ENCODE data around the gene RFX4. TPM values are rescaled to one million over a fixed set of nuclear protein-coding genes. Genes with fewer than 3 reads are reported as not detected.
A peak's percentile ranks its signal among the peaks of the same experiment; 100 is the strongest.

Gene RFX4
- total RNA-seq, 2 donors from 2014 or later, result not detected

DNA sequence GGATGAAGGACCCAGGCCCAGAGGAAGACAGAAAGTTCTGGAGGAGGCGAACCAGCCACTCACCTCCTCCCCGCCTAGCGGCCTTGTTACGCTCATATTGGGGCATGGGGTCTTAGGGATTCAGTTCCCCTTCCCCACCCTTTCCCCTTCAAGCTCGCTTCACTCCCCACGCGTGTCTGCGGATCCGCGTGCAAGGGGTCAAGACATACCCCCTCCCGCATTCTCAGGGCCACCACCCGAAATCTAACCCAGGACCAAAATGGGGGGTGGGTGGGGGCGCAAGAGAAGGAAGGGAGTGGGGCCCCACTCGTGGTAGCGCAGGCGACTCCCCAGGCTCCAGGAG is 584 bp upstream of the RFX4 start:
- TF ChIP-seq, protein P1, sequence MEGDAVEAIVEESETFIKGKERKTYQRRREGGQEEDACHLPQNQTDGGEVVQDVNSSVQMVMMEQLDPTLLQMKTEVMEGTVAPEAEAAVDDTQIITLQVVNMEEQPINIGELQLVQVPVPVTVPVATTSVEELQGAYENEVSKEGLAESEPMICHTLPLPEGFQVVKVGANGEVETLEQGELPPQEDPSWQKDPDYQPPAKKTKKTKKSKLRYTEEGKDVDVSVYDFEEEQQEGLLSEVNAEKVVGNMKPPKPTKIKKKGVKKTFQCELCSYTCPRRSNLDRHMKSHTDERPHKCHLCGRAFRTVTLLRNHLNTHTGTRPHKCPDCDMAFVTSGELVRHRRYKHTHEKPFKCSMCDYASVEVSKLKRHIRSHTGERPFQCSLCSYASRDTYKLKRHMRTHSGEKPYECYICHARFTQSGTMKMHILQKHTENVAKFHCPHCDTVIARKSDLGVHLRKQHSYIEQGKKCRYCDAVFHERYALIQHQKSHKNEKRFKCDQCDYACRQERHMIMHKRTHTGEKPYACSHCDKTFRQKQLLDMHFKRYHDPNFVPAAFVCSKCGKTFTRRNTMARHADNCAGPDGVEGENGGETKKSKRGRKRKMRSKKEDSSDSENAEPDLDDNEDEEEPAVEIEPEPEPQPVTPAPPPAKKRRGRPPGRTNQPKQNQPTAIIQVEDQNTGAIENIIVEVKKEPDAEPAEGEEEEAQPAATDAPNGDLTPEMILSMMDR (IDR thresholded peaks at IDR 0.05), result no peak
- H3K9me3 ChIP-seq, result no peaks in the 10 kb centered on the region
- peaks cover 29 to 59% of the 10 kb centered on the region in 2 donors for H3K27me3 ChIP-seq
- no peak for DNase-seq (ENCODE audit: low spot score)
- no peak overlapping the region for H3K27ac ChIP-seq
- no peaks in the 10 kb centered on the region for H3K36me3 ChIP-seq
- H3K4me1 ChIP-seq, result peaks cover 0 to 63% of the 10 kb centered on the region in 2 donors
- peak overlapping the region in 1 of 2 donors; percentile 45 for H3K4me3 ChIP-seq

DNA sequence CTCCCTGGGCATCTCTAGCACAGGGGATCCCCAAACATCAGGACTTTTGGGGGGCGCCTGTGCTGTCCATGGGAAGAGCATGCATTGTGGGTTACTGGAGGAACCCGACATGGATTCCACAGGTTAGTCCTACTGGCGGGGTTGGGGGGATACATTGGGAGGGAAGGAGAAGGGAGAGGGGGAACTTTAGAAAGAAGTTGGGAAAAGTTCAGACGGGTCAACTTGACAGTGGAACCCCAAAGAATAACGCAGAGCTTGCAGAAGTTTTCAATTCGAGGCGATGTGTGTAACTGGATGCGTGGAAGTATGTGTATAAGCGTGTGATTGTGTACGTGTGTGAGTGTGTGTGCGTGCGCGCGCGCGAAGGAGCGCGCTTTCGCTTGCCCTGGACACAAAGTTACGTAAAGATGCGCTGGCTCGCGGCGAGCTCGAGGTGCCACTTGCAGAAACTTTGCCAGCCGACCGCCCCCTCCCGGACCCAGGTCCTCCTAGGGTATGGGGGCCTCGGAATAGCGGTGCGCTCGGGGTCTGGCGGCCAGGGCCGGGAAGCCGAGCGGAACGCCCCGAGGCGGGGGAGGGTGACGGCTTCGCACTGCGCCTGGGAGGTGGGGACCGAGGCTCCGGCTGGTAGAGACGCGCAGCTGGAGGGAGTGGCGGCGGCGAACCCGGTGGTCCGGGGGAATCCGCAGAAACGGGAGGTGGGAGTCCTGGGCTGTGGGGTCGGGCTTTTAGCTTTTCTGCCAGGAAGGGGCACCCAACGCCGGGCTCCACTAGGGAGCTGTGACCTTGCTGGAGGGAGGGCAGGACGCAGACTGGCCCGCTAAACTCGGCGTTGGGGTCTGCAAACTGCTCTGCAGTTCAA is 669 bp downstream of the RFX4 start:
- no peak overlapping the region for H3K27ac ChIP-seq
- H3K36me3 ChIP-seq, result no peaks in the 10 kb centered on the region
- peaks cover 27 to 60% of the 10 kb centered on the region in 2 donors for H3K27me3 ChIP-seq
- no peaks in the 10 kb centered on the region for H3K9me3 ChIP-seq
- peak overlapping the region; percentile 15 to 45 for H3K4me3 ChIP-seq
- TF ChIP-seq, protein P1 (IDR thresholded peaks at IDR 0.05), result no peak
- peaks cover 0 to 66% of the 10 kb centered on the region in 2 donors for H3K4me1 ChIP-seq
- DNase-seq (ENCODE audit: low spot score), result no peak

DNA sequence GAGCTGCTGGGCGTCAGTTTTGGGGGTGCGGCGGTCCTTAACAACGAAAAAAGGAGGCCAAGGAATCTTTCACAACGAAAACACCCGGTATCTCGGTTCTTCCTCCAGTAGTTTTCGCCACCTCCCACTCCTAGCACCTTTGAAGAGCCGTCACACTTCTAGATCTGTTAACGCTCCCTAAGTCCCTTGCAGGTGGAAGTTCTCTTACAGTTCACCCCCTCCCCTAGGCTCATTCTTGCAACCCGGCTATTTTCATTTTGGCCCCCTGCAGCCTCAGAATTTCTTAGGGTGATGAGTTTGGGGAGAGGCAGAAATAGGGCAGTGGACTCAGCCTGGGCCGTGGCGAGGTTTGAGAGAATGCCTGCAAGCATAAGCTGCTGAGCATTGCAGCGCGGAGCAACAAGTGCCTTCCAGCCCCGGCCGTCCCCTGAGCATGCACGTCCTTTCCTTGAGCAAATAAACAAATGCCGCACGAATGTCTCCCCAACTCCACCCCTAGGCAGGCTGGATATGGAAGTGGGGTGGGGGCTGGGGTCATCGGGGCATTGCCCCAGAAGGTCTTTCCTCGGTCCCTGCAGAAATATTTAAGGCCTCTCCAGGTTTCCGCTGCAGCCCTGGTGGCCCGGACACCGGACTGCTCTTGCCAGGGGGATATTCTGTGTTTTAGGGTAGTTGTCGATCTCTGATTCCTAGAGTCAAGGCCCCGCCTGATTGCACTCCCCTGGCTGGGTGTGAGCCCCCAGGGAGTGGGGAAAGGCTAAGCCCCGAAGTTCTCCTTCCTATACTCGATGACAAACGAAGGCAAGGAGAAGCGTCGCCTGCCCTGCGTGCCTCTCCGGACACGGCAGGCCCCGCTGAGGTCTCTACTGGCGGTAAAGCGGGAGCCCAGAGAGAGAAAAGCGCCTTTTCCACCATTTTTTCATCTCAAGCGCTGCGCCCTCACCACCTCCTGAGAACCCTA is 1.6 kb downstream of the RFX4 start:
- peak overlapping the region in 1 of 2 donors; percentile 45 for H3K4me3 ChIP-seq
- H3K36me3 ChIP-seq, result no peaks in the 10 kb centered on the region
- H3K27me3 ChIP-seq, result peaks cover 25 to 64% of the 10 kb centered on the region in 2 donors
- DNase-seq (ENCODE audit: low spot score), result no peak
- peaks cover 0 to 66% of the 10 kb centered on the region in 2 donors for H3K4me1 ChIP-seq
- H3K9me3 ChIP-seq, result no peaks in the 10 kb centered on the region
- H3K27ac ChIP-seq, result no peak overlapping the region
- TF ChIP-seq, protein P1 (IDR thresholded peaks at IDR 0.05), result no peak

DNA sequence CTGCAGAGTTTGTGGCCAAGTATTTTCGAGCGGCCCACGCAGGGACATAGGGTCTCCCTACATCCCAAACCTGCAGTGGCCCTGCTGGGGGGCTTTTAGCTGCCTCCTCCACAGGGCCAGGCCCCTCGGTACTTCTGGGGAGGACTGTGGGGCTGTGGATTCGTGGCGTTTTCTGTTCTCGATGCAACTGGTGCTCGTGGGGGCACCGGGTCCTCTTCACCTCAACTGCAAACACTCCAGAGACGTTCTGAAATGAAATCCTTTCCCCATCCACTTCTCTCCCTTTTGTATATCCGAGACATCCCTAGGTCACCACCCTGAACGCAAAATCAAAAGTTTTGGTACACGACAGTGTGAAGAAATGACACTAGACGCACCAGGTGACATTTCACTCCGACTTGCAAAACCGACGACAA is 2.3 kb downstream of the RFX4 start:
- no peak for DNase-seq (ENCODE audit: low spot score)
- Histone ChIP-seq H3K27ac (no peak overlapping the region), H3K4me3 (no peak overlapping the region), H3K27me3 (peaks cover 25 to 61% of the 10 kb centered on the region in 2 donors), H3K4me1 (peaks cover 0 to 66% of the 10 kb centered on the region in 2 donors), H3K9me3 (no peaks in the 10 kb centered on the region), H3K36me3 (no peaks in the 10 kb centered on the region)
- TF ChIP-seq, protein P1 (IDR thresholded peaks at IDR 0.05), result no peak

DNA sequence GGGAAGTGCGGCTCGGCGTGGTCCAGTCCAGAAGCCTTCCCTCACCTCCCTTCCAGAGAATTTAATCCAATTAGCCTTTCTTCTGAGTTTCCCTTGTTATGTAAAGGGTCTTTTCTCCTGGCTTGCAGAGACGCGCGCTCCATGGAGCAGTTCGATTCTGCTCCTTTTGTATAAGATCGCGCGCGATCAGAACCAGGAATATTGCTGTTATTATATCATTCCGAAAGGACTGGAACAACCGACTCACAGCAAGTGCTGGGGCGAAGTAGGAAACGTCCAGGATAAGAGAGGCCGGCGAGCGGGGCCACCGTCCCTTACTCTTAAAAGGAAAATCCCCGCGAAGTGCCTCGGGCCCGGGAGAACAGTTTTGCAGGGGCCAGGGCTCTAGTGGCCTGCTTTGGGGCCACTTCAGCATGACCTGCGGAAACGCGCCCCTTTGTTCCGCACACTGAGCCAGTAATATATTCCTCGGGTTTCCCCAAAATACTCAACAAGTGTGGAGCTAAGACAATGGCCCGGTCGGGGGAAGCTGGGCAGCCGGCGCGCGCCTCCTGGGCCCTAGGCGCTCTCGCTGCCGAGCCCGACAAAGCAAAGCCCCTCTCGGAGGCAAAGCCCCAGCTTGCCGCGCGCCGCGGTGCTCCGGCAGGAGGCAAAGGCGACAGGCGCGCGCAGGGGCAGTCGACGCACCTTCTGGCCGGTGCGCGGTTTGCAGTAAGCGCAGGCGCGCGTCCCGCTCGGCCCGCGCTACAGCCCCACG is 2.9 kb downstream of the RFX4 start:
- H3K9me3 ChIP-seq, result no peaks in the 10 kb centered on the region
- peak overlapping the region in 1 of 2 donors; percentile 27 for H3K4me3 ChIP-seq
- DNase-seq (ENCODE audit: low spot score), result no peak
- TF ChIP-seq, protein P1 (IDR thresholded peaks at IDR 0.05), result no peak
- peaks cover 25 to 55% of the 10 kb centered on the region in 2 donors for H3K27me3 ChIP-seq
- no peak overlapping the region for H3K27ac ChIP-seq
- H3K4me1 ChIP-seq, result peaks cover 0 to 62% of the 10 kb centered on the region in 2 donors
- no peaks in the 10 kb centered on the region for H3K36me3 ChIP-seq

Measured in right atrium auricular region (tissue), 2 donors.